Measurements from ENCODE around the gene PTPRN2.
"Not testable (repeated sequence)": the region's sequence is repeated elsewhere in the genome, so short reads cannot be mapped to it uniquely, and the experiment has no call there.

Gene PTPRN2

GRCh38 chr7:157495177-157495553 is 1092.5 kb downstream of the PTPRN2 start:
- no peak for TF ChIP-seq CTCF (conservative IDR thresholded peaks at IDR 0.05; ENCODE audit: low read length)
- H3K4me3 ChIP-seq (ENCODE audit: low read length), result no peak overlapping the region
- DNase-seq (ENCODE audit: low read depth), result no peak

- DNase-seq (ENCODE audit: low read depth), result no peak
- TF ChIP-seq CTCF (conservative IDR thresholded peaks at IDR 0.05; ENCODE audit: low read length), result no peak
- H3K4me3 ChIP-seq (ENCODE audit: low read length), result no peak overlapping the region
Measured at GRCh38 chr7:157494506-157495176, 1093.0 kb downstream of the PTPRN2 start.

- TF ChIP-seq CTCF (conservative IDR thresholded peaks at IDR 0.05; ENCODE audit: low read length), result no peak
- no peak for DNase-seq (ENCODE audit: low read depth)
- H3K4me3 ChIP-seq (ENCODE audit: low read length), result no peak overlapping the region
Measured at GRCh38 chr7:157493776-157494175, 1093.8 kb downstream of the PTPRN2 start.

- TF ChIP-seq CTCF (conservative IDR thresholded peaks at IDR 0.05; ENCODE audit: low read length), result no peak
- no peak for DNase-seq (ENCODE audit: low read depth)
- H3K4me3 ChIP-seq (ENCODE audit: low read length), result no peak overlapping the region
Measured at GRCh38 chr7:157493017-157493416, 1094.6 kb downstream of the PTPRN2 start.

GRCh38 chr7:157490465-157490912 is 1097.1 kb downstream of the PTPRN2 start:
- DNase-seq (ENCODE audit: low read depth), result peak; percentile 8
- TF ChIP-seq CTCF (conservative IDR thresholded peaks at IDR 0.05; ENCODE audit: low read length), result no peak
- H3K4me3 ChIP-seq (ENCODE audit: low read length), result no peak overlapping the region

GRCh38 chr7:157489870-157490269 is 1097.8 kb downstream of the PTPRN2 start:
- H3K4me3 ChIP-seq (ENCODE audit: low read length); DNase-seq (ENCODE audit: low read depth): not testable (repeated sequence)

All from AG10803 (cell line).